Activated CD4-positive, alpha-beta T cell treated with anti-CD3 and anti-CD28 coated beads, Interleukin-2, amount 10 ng/mL, durations not matched to agents 7 days and 5 days (primary cell): ENCODE measurements around the gene LPP. TPM values are rescaled to one million over a fixed set of nuclear protein-coding genes. Genes with fewer than 3 reads are reported as not detected.

Experiments used
- CTCF ChIA-PET: fragments of 350-600 bp; sonication (Branson Sonifier 250); formaldehyde crosslinking; loops from one replicate; lab custom pipeline; 2021; ENCODE audit warnings: antibody characterized with exemption; lab: Charles Lee
- POLR2A ChIA-PET: fragments of 350-600 bp; sonication (Branson Sonifier 250); formaldehyde crosslinking; loops from one replicate; lab custom pipeline; 2021; ENCODE audit warnings: antibody characterized with exemption; lab: Charles Lee
- DNase-seq: peaks from one replicate; pipeline ENCODE4 v3.0.0-alpha.2; 2020
- H3K27ac Mint-ChIP-seq: one replicate; pipeline ENCODE4 v1.8.0; 2021; ENCODE audit warnings: mild to moderate bottlenecking, moderate library complexity, mixed read lengths
- H3K27me3 Mint-ChIP-seq: one replicate; pipeline ENCODE4 v1.8.0; 2021; ENCODE audit warnings: mixed read lengths
- H3K36me3 Mint-ChIP-seq: one replicate; pipeline ENCODE4 v1.8.0; 2021; ENCODE audit warnings: low read depth, mixed read lengths
- H3K4me1 Mint-ChIP-seq: one replicate; pipeline ENCODE4 v1.8.0; 2021; ENCODE audit warnings: mixed read lengths
- H3K4me3 Mint-ChIP-seq: one replicate; pipeline ENCODE4 v1.8.0; 2021; ENCODE audit warnings: mild to moderate bottlenecking, moderate library complexity, mixed read lengths
- H3K9me3 Mint-ChIP-seq: one replicate; pipeline ENCODE4 v1.8.0; 2021; ENCODE audit warnings: mixed read lengths
- total RNA-seq, 2 experiments: library from RNA; stranded (reverse); gene quantifications; one replicate each; pipeline ENCODE4 v1.2.3, GENCODE V29; 2021

Gene LPP
- total RNA-seq, 2 experiments from 2014 or later: 63.6 to 70.3 TPM

DNA sequence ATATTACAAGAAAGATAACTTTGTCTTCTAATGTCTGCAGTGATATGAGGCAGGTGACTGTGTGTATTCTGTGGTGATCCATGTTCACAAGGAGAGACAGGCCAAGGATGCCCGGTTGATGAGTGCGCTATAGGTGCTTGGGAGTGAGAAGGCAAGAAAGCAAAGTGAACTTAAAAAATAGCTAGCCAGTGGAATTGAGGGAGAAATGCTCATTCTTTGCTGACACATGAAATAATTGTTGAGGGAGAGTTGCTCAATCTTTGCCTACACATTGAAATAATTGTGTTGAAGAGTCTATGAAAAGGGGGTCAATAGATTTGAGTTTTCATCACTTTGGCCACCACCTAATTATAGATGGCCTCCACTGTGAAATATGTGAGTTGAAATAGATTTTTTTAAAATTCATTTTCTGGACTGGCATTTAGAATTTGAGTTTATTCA lies 156.3 kb downstream of the LPP start:
- H3K36me3 Mint-ChIP-seq: peaks cover 28% of the 10 kb centered on the region
- DNase-seq: no peak
- no peaks in the 10 kb centered on the region for H3K9me3 Mint-ChIP-seq
- H3K27ac Mint-ChIP-seq: peak overlapping the region; percentile 79
- peak overlapping the region; percentile 33 for H3K4me3 Mint-ChIP-seq
- ChIA-PET POLR2A (no interaction called here), CTCF (interaction anchor here (0.6 to 1.0 kb wide), 8 partner anchors 12 to 1413 kb away, joined by 3 to 6 read pairs (median 3); no protein-coding TSS in a partner anchor)
- H3K4me1 Mint-ChIP-seq: peaks cover 21% of the 10 kb centered on the region
- H3K27me3 Mint-ChIP-seq: peaks cover 1% of the 10 kb centered on the region

DNA sequence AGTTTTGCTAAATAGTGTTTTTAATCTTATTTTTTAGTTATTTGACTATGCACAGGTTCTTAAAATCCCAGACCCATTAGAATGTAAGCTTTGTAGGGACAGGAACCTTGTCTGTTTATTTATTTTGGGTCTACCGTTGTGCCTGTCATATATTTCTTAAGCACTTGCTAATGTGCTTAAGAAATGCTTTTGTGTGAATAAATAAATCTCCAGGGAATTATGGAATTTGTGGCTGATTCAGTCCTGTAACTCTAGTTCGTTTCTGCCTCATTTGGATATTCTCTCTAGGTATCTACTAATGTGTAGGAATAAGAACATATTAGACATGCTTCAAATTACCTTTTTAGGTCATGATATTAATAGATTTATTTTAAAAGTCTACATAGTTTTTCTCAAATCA lies 161.6 kb downstream of the LPP start:
- CTCF ChIA-PET: interaction anchor here (1.0 to 1.9 kb wide), 3 partner anchors 12 to 575 kb away, joined by 3 to 5 read pairs (median 4); no protein-coding TSS in a partner anchor
- Mint-ChIP-seq H3K27me3 (peaks cover 3% of the 10 kb centered on the region), H3K4me1 (peaks cover 15% of the 10 kb centered on the region), H3K36me3 (peaks cover 21% of the 10 kb centered on the region), H3K9me3 (peaks cover 5% of the 10 kb centered on the region), H3K27ac (no peak overlapping the region), H3K4me3 (no peak overlapping the region)
- DNase-seq: no peak
- POLR2A ChIA-PET: no interaction called here

DNA sequence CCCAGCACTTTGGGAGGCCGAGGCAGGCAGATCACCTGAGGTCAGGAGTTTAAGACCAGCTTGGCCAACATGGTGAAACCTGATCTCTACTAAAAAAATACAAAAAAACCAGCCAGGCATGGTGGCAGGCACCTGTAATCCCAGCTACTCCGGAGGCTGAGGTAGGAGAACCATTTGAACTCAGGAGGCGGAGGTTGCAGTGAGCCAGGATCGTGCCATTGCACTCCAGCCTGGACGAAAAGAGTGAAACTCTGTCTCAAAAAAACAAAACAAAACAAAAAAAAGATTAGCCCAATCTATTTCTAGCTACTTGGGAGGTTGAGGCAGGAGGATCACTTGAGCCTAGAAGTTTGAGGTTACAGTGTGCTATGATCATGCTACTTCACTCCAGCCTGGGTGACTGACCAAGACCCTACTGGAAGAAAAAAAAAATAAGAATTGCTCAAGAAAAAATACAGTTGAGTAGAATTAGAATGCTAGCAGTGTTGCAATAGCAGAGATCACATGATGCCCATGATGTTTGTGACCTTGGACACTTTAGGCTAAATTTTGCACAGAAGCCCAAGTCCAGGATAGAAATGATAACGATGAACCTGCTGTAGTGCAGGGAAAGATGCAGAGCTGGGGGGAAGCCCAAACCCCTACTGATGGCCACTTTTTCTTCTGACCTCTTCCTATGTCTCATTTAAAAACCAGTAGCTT lies 162.2 kb downstream of the LPP start:
- Mint-ChIP-seq H3K27ac (no peak overlapping the region), H3K27me3 (peaks cover 3% of the 10 kb centered on the region)

DNA sequence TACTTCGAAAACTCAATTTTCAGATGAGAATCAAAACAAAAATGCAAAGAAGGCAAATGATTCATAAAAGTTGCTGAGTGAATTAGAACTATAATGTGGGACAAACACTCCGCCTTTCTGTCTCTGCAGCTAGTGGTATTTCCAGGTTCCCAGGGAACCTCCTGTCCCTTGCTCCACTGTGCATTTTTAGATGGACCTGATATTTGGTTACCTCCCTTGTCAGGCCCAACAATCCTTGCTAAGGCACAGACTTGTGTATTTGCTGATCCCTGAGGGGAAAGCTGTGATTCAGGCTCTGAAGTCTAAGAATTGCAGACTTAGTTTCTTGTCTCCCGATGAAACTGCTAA lies 162.7 kb downstream of the LPP start:
- Mint-ChIP-seq H3K36me3 (peaks cover 23% of the 10 kb centered on the region), H3K27me3 (peaks cover 3% of the 10 kb centered on the region), H3K9me3 (peaks cover 9% of the 10 kb centered on the region), H3K4me1 (peaks cover 22% of the 10 kb centered on the region), H3K27ac (no peak overlapping the region), H3K4me3 (no peak overlapping the region)
- no peak for DNase-seq
- ChIA-PET POLR2A (no interaction called here), CTCF (interaction anchor here (0.5 to 1.3 kb wide), 3 partner anchors 14 to 537 kb away, joined by 3 to 4 read pairs (median 4); no protein-coding TSS in a partner anchor)

More for the DNA sequence above, 162.2 kb downstream of the LPP start:
- DNase-seq: no peak
- no peak overlapping the region for H3K4me3 Mint-ChIP-seq
- H3K4me1 Mint-ChIP-seq: peaks cover 19% of the 10 kb centered on the region
- CTCF ChIA-PET: interaction anchor here (0.5 to 1.9 kb wide), 4 partner anchors 11 to 537 kb away, joined by 3 to 5 read pairs (median 4); no protein-coding TSS in a partner anchor
- POLR2A ChIA-PET: no interaction called here
- H3K9me3 Mint-ChIP-seq: peaks cover 9% of the 10 kb centered on the region
- peaks cover 23% of the 10 kb centered on the region for H3K36me3 Mint-ChIP-seq

DNA sequence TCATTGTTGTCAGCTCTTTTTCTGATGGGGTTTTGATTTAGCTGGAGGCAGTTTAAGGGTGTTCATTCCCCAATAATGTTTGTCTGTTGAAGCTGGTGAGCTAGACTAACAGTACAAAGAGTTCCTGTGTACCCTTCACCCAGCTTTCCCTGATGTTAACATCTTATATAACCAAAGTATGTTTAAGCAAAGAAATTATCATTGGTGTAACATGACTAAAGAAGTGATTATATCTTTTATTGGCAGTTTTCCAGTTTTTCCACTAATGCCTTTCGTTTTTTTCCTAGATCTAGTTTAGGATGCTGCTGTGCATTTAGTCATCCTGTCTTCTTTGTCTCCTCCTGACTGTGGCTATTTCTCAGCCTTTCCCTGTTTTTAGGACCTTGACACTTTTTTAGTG lies 165.6 kb downstream of the LPP start:
- peaks cover 3% of the 10 kb centered on the region for H3K27me3 Mint-ChIP-seq
- H3K4me3 Mint-ChIP-seq: no peak overlapping the region
- DNase-seq: no peak
- CTCF ChIA-PET: no interaction called here
- peaks cover 16% of the 10 kb centered on the region for H3K9me3 Mint-ChIP-seq
- POLR2A ChIA-PET: no interaction called here
- H3K27ac Mint-ChIP-seq: no peak overlapping the region
- peaks cover 50% of the 10 kb centered on the region for H3K4me1 Mint-ChIP-seq
- peaks cover 24% of the 10 kb centered on the region for H3K36me3 Mint-ChIP-seq

DNA sequence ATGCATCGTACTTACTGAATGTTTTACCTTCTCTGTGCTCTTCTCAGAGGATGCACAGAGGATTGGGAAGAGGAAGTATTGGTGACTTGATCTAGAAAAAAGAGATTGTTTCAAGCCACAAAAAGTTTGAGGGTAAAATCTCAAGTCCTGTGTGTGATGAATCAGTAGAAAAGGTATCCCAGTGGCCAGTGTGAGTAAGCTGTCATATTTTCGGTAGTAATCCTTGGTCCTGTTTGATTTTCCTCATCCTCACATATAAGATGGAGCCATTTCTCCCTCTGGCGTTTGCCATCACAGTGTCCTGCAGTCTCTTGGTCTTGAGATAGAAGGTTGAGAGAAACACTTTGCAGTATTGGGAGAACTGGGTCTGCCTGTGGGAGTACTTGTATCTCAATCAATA lies 166.8 kb downstream of the LPP start:
- DNase-seq: no peak
- H3K4me3 Mint-ChIP-seq: no peak overlapping the region
- peaks cover 30% of the 10 kb centered on the region for H3K36me3 Mint-ChIP-seq
- POLR2A ChIA-PET: no interaction called here
- peaks cover 55% of the 10 kb centered on the region for H3K4me1 Mint-ChIP-seq
- H3K9me3 Mint-ChIP-seq: peaks cover 20% of the 10 kb centered on the region
- no peak overlapping the region for H3K27ac Mint-ChIP-seq
- peaks cover 3% of the 10 kb centered on the region for H3K27me3 Mint-ChIP-seq
- CTCF ChIA-PET: interaction anchor here (1.5 to 1.7 kb wide), 2 partner anchors 13 to 22 kb away, joined by 3 to 4 read pairs; no protein-coding TSS in a partner anchor

DNA sequence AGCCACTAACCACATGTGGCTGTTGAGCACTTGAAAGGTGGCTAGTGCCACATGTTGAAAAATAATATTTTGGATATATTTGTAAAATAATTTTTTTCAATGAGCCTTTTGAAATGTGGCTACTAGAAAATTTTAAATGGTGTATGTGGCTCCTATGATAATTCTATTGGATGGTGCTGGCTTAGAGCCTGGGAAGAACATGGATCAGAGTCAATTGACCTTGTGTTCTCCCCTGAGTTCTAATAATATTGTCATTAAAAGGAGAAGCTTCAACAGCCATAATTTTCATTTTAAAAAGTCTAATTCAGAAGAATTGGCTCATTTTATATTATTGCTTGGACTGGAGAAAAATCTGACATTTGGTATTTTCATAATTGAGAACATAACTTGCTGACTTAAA lies 167.3 kb downstream of the LPP start:
- ChIA-PET CTCF (interaction anchor here (1.5 to 1.7 kb wide), 2 partner anchors 13 to 22 kb away, joined by 3 to 4 read pairs; no protein-coding TSS in a partner anchor), POLR2A (no interaction called here)
- H3K27ac Mint-ChIP-seq: no peak overlapping the region
- H3K4me1 Mint-ChIP-seq: peaks cover 58% of the 10 kb centered on the region
- peaks cover 35% of the 10 kb centered on the region for H3K36me3 Mint-ChIP-seq
- H3K27me3 Mint-ChIP-seq: peaks cover 3% of the 10 kb centered on the region
- H3K9me3 Mint-ChIP-seq: peaks cover 20% of the 10 kb centered on the region
- DNase-seq: no peak
- no peak overlapping the region for H3K4me3 Mint-ChIP-seq

DNA sequence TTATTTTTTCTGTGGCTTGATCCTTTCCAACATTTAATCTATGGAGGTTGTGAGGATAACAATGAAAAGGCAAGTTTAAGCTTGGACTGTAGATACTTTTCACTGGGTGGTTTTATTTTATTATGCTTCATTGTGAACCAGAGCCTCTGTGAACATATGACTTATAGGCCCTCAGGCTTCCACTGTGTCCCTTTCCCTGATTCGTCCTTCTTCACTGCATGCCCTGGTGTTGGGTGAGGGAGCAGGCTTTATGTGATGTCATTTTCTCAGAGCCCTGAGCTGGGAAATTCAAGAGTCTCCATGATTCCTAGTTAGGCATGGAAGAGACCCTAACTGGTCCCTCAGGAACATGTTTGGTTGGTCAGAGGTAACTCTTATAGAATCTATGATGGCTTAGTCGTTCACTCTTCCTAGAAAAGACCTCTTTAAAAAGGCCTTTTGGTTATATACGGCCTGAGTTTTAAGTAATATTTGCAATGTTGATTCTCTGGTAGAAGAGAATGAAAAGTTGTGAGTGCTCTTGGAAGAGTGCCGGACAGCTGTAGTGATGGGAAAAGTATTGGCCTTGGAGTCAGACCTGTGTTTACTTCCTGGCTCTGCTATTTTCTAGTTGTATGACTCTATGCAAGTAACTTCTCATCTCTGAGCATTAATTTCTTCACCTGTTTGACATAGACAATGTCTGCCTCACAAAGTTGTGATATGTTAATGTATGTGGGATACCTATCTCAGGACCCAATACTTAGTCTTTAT lies 168.4 kb downstream of the LPP start:
- Mint-ChIP-seq H3K4me1 (peaks cover 58% of the 10 kb centered on the region), H3K9me3 (peaks cover 20% of the 10 kb centered on the region), H3K27ac (peak overlapping the region; percentile 78), H3K27me3 (peaks cover 3% of the 10 kb centered on the region), H3K4me3 (peak overlapping the region; percentile 14), H3K36me3 (peaks cover 38% of the 10 kb centered on the region)
- POLR2A ChIA-PET: interaction anchor here (1.0 kb wide), 1 partner anchor 23 kb away, joined by 3 read pairs; no protein-coding TSS in a partner anchor
- CTCF ChIA-PET: interaction anchor here (0.9 to 1.9 kb wide), 4 partner anchors 9 to 23 kb away, joined by 3 to 7 read pairs (median 4); no protein-coding TSS in a partner anchor
- no peak for DNase-seq

DNA sequence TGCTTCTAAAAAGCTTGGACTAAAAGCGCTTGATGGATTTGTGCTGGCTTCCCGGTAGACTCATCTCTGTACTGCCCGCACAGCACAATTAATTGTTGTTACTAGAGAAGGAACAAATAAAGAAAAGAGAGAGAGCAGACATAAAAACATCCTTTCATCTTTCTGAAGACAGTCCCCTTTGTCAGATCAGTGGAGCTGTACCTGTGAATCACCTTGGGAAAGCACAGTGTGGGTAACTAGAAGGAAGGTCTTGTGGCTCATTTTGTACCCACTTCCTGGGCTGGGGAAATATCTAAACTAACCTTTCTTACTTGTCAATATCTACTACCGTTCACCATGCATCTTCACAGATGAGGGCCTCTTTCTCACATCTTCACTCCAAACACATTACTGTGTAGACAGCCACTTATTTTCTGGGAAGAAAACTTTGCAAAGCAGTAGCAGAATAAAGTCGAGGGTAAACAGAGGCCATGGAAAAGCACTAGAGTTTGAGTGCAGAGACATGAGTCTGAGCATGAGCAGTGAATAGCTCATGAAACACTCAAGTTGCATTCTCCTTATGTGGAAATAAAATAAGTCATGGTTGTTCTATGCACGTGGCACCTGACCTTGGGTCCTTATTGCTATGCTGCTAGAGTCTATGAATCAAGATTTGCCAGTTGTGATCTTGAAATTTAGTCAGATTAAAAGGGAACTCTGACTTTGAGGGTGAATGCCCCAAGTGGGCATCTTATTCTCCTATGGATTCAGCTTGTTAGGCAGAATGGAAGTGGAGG lies 169.3 kb downstream of the LPP start:
- Mint-ChIP-seq H3K4me3 (peak overlapping the region; percentile 14), H3K9me3 (peaks cover 15% of the 10 kb centered on the region), H3K4me1 (peaks cover 54% of the 10 kb centered on the region), H3K27ac (peak overlapping the region; percentile 78), H3K27me3 (no peaks in the 10 kb centered on the region), H3K36me3 (peaks cover 33% of the 10 kb centered on the region)
- POLR2A ChIA-PET: interaction anchor here (1.0 kb wide), 1 partner anchor 24 kb away, joined by 3 read pairs; no protein-coding TSS in a partner anchor
- CTCF ChIA-PET: interaction anchor here (0.9 to 1.9 kb wide), 7 partner anchors 10 to 583 kb away, joined by 3 to 7 read pairs (median 3); no protein-coding TSS in a partner anchor
- DNase-seq: peak; percentile 71

DNA sequence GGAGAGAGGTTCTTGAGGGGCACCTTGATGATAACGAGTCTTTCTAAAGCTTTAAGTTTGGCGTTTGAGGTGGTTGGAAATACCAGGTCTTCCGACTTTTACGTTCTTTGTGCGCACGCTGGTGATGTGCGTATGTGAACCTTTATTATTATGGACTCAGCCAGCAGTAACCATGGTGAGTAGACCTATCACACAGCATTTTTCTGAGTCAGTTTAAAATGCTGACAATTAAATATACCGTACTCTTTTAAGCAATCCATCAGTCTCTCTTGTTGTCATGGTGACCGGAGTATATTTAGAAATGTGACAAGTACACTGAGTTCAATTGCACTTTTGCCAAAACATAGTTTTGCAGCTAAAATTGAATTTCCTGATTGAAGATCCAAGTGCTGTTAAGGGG lies 172.2 kb downstream of the LPP start:
- Mint-ChIP-seq H3K36me3 (peaks cover 40% of the 10 kb centered on the region), H3K4me3 (no peak overlapping the region), H3K9me3 (peaks cover 11% of the 10 kb centered on the region), H3K27ac (no peak overlapping the region), H3K4me1 (peaks cover 70% of the 10 kb centered on the region), H3K27me3 (no peaks in the 10 kb centered on the region)
- no peak for DNase-seq
- CTCF ChIA-PET: interaction anchor here (0.6 kb wide), 1 partner anchor 216 kb away, joined by 3 read pairs; no protein-coding TSS in a partner anchor
- POLR2A ChIA-PET: no interaction called here

DNA sequence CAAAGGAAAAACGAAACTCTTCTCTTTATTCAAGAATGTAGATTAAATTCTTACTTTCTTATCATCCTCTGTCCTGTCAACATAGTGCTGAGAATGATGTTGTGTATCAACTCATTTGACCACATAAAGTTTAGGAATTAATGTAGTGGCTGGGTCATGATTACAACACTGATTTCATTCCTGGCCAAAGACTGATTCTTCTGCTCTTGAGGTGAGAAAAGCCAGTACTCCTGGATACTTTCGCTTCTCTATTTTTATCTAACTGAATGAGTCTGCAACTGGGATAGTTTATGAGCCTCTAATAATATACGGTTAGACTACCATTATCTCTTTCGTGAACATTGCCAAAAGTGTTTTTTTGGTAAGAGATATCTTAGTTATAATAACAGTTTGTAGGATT lies 173.0 kb downstream of the LPP start:
- Mint-ChIP-seq H3K27ac (no peak overlapping the region), H3K36me3 (peaks cover 44% of the 10 kb centered on the region), H3K9me3 (peaks cover 11% of the 10 kb centered on the region), H3K4me1 (peaks cover 67% of the 10 kb centered on the region), H3K27me3 (no peaks in the 10 kb centered on the region), H3K4me3 (no peak overlapping the region)
- DNase-seq: no peak
- POLR2A ChIA-PET: no interaction called here
- CTCF ChIA-PET: interaction anchor here (0.9 to 1.8 kb wide), 2 partner anchors 12 to 23 kb away, joined by 4 to 5 read pairs; no protein-coding TSS in a partner anchor

DNA sequence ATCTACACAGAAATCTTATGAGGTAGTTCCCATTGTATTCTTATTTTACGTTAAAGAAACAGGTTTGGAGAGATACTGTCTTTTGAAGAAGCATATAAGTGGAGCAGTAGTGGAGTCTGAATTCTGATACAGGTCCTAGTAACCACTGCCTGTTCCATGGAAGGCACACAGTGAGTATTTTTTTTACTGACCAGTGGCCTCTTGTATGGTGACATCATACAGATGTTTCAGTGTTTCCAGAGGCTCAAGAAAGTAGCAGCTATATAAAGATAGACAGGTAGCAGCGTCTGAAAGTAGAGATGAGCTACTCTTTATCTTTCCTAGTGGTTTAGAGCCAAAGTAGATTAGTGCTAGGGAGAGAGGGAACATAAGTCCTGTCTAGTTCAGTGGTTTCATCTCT lies 173.5 kb downstream of the LPP start:
- POLR2A ChIA-PET: no interaction called here
- no peak overlapping the region for H3K27ac Mint-ChIP-seq
- H3K4me1 Mint-ChIP-seq: peaks cover 63% of the 10 kb centered on the region
- H3K9me3 Mint-ChIP-seq: peaks cover 11% of the 10 kb centered on the region
- H3K27me3 Mint-ChIP-seq: no peaks in the 10 kb centered on the region
- H3K4me3 Mint-ChIP-seq: no peak overlapping the region
- no peak for DNase-seq
- CTCF ChIA-PET: interaction anchor here (0.7 to 1.8 kb wide), 6 partner anchors 10 to 587 kb away, joined by 3 to 5 read pairs (median 4); no protein-coding TSS in a partner anchor
- peaks cover 42% of the 10 kb centered on the region for H3K36me3 Mint-ChIP-seq
